ENCODE results near the gene LGSN. TPM values are rescaled to one million over a fixed set of nuclear protein-coding genes. Genes with fewer than 3 reads are reported as not detected.

LGSN gene, protein sequence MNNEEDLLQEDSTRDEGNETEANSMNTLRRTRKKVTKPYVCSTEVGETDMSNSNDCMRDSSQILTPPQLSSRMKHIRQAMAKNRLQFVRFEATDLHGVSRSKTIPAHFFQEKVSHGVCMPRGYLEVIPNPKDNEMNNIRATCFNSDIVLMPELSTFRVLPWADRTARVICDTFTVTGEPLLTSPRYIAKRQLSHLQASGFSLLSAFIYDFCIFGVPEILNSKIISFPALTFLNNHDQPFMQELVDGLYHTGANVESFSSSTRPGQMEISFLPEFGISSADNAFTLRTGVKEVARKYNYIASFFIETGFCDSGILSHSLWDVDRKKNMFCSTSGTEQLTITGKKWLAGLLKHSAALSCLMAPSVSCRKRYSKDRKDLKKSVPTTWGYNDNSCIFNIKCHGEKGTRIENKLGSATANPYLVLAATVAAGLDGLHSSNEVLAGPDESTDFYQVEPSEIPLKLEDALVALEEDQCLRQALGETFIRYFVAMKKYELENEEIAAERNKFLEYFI
- total RNA-seq, result 0.21 TPM in 1 of 2 replicates, not detected in the other

DNA sequence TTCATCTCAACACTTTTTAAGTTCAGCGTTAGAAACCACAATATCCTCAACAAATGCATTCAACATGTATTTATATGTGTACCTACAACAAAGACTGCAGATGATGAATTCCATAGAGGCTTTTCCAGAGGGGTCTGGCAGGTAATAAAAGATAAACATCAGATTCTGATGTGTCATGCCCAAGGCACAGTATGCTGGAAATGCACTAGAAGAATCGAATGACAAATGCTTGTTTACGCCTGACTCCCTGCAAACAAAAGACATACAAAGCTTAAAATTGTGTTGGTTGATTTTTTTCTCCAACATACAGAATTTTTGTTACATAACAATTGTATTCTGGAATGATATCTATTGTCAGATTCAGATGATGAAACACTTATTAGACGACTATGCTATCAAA lies at the start of gene LGSN:
Gene LGSN (minus strand): TSS at position 45 of the 400 bp plus-strand sequence. CDS start 40 bp downstream, at position 5.

Other genes with a start within 250 kb of the LGSN start
- under 0.01 and 0.24 TPM in 2 replicates for gene FKBP1C, start 108.5 kb downstream of the LGSN start, total RNA-seq